Measurements from ENCODE around the gene SLC25A13.

SLC25A13 gene

DNA sequence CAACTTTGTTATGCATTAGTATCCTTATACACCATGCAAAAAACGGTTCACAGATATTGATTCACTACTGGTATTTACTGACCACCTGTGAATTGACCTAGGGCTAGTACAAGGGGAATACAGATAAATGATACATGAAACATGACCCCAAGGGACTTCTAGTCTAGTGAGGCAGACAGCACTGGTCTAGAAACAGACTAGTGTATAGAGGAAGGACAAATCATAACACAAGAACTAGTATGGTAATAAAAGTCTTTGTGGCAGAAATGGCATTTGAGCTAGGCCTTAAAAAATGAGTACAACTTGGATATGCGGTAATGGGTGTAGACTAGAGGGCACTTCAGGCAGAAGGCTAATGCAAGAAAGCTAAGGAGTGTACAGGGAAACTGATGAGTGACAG lies 86.6 kb downstream of the SLC25A13 start:
- no peak for FAIRE-seq
- no peak for TF ChIP-seq CTCF (IDR thresholded peaks at IDR 0.05; ENCODE audit: insufficient read depth, missing control alignments)
- no peak for DNase-seq (ENCODE audit: insufficient read length, low spot score)

GRCh38 chr7:96233528-96234154 lies 88.3 kb downstream of the SLC25A13 start:
- DNase-seq (ENCODE audit: insufficient read length, low spot score) (no peak), FAIRE-seq (no peak)
- TF ChIP-seq CTCF (IDR thresholded peaks at IDR 0.05; ENCODE audit: insufficient read depth, missing control alignments) = no peak

DNA sequence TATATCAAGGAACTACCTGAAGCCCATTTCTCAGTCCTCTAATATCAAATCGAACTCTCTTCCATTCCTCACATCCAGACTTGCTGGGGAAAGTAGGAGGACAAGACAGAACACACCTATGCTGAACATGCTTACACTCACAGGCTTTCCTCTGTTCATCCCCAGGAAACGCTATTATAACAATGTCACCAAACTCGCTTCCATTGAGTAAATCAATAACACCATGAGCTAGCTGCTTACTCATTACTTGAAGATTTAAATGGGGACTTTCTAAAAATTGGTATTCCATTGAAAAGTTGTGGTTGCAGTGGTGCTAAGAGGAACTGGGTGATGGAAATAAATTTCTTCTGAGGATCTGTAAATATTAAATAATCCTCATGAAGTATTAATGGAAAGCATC lies 88.8 kb downstream of the SLC25A13 start:
- no peak for TF ChIP-seq CTCF (IDR thresholded peaks at IDR 0.05; ENCODE audit: insufficient read depth, missing control alignments)
- FAIRE-seq (no peak), DNase-seq (ENCODE audit: insufficient read length, low spot score) (no peak)

- FAIRE-seq (no peak), DNase-seq (ENCODE audit: insufficient read length, low spot score) (no peak)
- no peak for TF ChIP-seq CTCF (IDR thresholded peaks at IDR 0.05; ENCODE audit: insufficient read depth, missing control alignments)
Measured at GRCh38 chr7:96228760-96229159, 93.1 kb downstream of the SLC25A13 start.

- FAIRE-seq (no peak), DNase-seq (ENCODE audit: insufficient read length, low spot score) (no peak)
- TF ChIP-seq CTCF (IDR thresholded peaks at IDR 0.05; ENCODE audit: insufficient read depth, missing control alignments) = no peak
Measured at GRCh38 chr7:96225251-96225650, 96.6 kb downstream of the SLC25A13 start.

- DNase-seq (ENCODE audit: insufficient read length, low spot score) (no peak), FAIRE-seq (no peak)
- peak; percentile 21 for TF ChIP-seq CTCF (IDR thresholded peaks at IDR 0.05; ENCODE audit: insufficient read depth, missing control alignments)
Measured at GRCh38 chr7:96224685-96225084, 97.2 kb downstream of the SLC25A13 start.

GRCh38 chr7:96224073-96224472 lies 97.8 kb downstream of the SLC25A13 start:
- TF ChIP-seq CTCF (IDR thresholded peaks at IDR 0.05; ENCODE audit: insufficient read depth, missing control alignments) = no peak
- FAIRE-seq (no peak), DNase-seq (ENCODE audit: insufficient read length, low spot score) (no peak)

Measured in D721Med (cell line).